HepG2 (cell line): ENCODE measurements around the gene NFIC. TPM values are rescaled to one million over a fixed set of nuclear protein-coding genes. Genes with fewer than 3 reads are reported as not detected.
A peak's percentile ranks its signal among the peaks of the same experiment; 100 is the strongest.

Experiments
- FOXK1 ChIP-seq: sonication (generic); formaldehyde crosslinking; IDR thresholded peaks from 2 replicates; pipeline ENCODE4 v1.4.0; 2020; ENCODE audit warnings: low read depth, missing genetic modification reagents, borderline replicate concordance
- MTA3 ChIP-seq: sonication (generic); formaldehyde crosslinking; IDR thresholded peaks from 2 replicates; pipeline ENCODE4 v1.4.0; 2020; ENCODE audit warnings: missing genetic modification reagents
- MXI1 ChIP-seq: IDR thresholded peaks from 3 replicates; pipeline ENCODE4 v1.6.1; 2012; ENCODE audit warnings: low read depth, low read length, inconsistent platforms, borderline replicate concordance
- NRL ChIP-seq: sonication (generic); formaldehyde crosslinking; IDR thresholded peaks from 2 replicates; pipeline ENCODE4 v1.5.0; 2020; ENCODE audit warnings: missing genetic modification reagents, mild to moderate bottlenecking, moderate library complexity, borderline replicate concordance
- PRPF4 ChIP-seq: fragments of 200-400 bp; formaldehyde crosslinking; IDR thresholded peaks from 2 replicates; pipeline ENCODE4 v1.6.1; 2016; ENCODE audit warnings: low read length, low read depth; ENCODE audit not compliant: poor library complexity, severe bottlenecking
- ZNF644 ChIP-seq: IDR thresholded peaks from 2 replicates; pipeline ENCODE4 v1.6.1; 2016; ENCODE audit warnings: low read depth
- ZNF687 ChIP-seq: sonication (generic); formaldehyde crosslinking; IDR thresholded peaks from 2 replicates; pipeline ENCODE4 v1.5.1; 2020; ENCODE audit warnings: mild to moderate bottlenecking, missing genetic modification reagents, moderate library complexity
- polyA plus RNA-seq, 8 experiments: library from polyadenylated mRNA; depleted of rRNA in 3 of 8; stranded (reverse) in 7 of 8; unstranded in 1 of 8; fragments of >200 nt; fragmentation: Illumina TruSeq in 4 of 8; extraction: Trizol in 4 of 8; gene quantifications; 2 replicates each; pipeline versions ENCODE4 v1.2.1 to v1.2.3, GENCODE V29; 2011 to 2016; ENCODE audit warnings: low read depth in 4 of 8, missing spikeins in 1 of 8, mixed read lengths in 1 of 8; ENCODE audit not compliant: insufficient read depth in 1 of 8
- total RNA-seq, 5 experiments: library from RNA; depleted of rRNA; stranded (reverse); fragments of >200 nt; fragmentation: Illumina TruSeq; extraction: Trizol; gene quantifications; 2 replicates each; pipeline ENCODE4 v1.2.3, GENCODE V29; 2016; ENCODE audit warnings: low read depth in 1 of 5
- TF ChIP-seq, protein P1 (sequence below): sonication (generic); formaldehyde crosslinking; IDR thresholded peaks from 2 replicates; pipeline ENCODE4 v1.4.0; 2020; ENCODE audit warnings: missing genetic modification reagents
- TF ChIP-seq, protein P2 (sequence below), 2 experiments: fragments of 450-650 bp in 1 of 2; sonication (generic) in 1 of 2; formaldehyde crosslinking in 1 of 2; IDR thresholded peaks; 2 replicates each; pipeline versions ENCODE4 v1.6.1 to v1.8.0; 2016 to 2022; ENCODE audit warnings: antibody characterized with exemption in 1 of 2, mild to moderate bottlenecking in 1 of 2, missing genetic modification reagents in 1 of 2
- TF ChIP-seq, protein P3 (sequence below): sonication (generic); formaldehyde crosslinking; IDR thresholded peaks from 2 replicates; pipeline ENCODE4 v1.4.0; 2020; ENCODE audit warnings: missing genetic modification reagents

NFIC gene
- total and polyA plus RNA-seq, 2 of the 13 experiments (the other 11 are each of a cell fraction or from before 2014, with no cell fraction given) = 1.3 to 2.5 TPM

- TF ChIP-seq, protein P1, sequence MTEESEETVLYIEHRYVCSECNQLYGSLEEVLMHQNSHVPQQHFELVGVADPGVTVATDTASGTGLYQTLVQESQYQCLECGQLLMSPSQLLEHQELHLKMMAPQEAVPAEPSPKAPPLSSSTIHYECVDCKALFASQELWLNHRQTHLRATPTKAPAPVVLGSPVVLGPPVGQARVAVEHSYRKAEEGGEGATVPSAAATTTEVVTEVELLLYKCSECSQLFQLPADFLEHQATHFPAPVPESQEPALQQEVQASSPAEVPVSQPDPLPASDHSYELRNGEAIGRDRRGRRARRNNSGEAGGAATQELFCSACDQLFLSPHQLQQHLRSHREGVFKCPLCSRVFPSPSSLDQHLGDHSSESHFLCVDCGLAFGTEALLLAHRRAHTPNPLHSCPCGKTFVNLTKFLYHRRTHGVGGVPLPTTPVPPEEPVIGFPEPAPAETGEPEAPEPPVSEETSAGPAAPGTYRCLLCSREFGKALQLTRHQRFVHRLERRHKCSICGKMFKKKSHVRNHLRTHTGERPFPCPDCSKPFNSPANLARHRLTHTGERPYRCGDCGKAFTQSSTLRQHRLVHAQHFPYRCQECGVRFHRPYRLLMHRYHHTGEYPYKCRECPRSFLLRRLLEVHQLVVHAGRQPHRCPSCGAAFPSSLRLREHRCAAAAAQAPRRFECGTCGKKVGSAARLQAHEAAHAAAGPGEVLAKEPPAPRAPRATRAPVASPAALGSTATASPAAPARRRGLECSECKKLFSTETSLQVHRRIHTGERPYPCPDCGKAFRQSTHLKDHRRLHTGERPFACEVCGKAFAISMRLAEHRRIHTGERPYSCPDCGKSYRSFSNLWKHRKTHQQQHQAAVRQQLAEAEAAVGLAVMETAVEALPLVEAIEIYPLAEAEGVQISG (CRISPR knock-in tag) = peak; percentile 54
- peak; percentile 81; the same call in 1 of the 2 replicates for TF ChIP-seq FOXK1 (CRISPR knock-in tag)
- TF ChIP-seq ZNF687 (CRISPR knock-in tag) = peak; percentile 56
- TF ChIP-seq NRL (CRISPR knock-in tag) = no peak
- TF ChIP-seq, protein P2, sequence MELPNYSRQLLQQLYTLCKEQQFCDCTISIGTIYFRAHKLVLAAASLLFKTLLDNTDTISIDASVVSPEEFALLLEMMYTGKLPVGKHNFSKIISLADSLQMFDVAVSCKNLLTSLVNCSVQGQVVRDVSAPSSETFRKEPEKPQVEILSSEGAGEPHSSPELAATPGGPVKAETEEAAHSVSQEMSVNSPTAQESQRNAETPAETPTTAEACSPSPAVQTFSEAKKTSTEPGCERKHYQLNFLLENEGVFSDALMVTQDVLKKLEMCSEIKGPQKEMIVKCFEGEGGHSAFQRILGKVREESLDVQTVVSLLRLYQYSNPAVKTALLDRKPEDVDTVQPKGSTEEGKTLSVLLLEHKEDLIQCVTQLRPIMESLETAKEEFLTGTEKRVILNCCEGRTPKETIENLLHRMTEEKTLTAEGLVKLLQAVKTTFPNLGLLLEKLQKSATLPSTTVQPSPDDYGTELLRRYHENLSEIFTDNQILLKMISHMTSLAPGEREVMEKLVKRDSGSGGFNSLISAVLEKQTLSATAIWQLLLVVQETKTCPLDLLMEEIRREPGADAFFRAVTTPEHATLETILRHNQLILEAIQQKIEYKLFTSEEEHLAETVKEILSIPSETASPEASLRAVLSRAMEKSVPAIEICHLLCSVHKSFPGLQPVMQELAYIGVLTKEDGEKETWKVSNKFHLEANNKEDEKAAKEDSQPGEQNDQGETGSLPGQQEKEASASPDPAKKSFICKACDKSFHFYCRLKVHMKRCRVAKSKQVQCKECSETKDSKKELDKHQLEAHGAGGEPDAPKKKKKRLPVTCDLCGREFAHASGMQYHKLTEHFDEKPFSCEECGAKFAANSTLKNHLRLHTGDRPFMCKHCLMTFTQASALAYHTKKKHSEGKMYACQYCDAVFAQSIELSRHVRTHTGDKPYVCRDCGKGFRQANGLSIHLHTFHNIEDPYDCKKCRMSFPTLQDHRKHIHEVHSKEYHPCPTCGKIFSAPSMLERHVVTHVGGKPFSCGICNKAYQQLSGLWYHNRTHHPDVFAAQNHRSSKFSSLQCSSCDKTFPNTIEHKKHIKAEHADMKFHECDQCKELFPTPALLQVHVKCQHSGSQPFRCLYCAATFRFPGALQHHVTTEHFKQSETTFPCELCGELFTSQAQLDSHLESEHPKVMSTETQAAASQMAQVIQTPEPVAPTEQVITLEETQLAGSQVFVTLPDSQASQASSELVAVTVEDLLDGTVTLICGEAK (IDR thresholded peaks at IDR 0.05) = no peak
- TF ChIP-seq, protein P2 (CRISPR knock-in tag; IDR thresholded peaks at IDR 0.05) = no peak
- TF ChIP-seq PRPF4 = no peak
- TF ChIP-seq ZNF644 (CRISPR knock-in tag) = 0 out of 2 replicates have a peak, but pooled peaks have one; percentile 9
- TF ChIP-seq, protein P3, sequence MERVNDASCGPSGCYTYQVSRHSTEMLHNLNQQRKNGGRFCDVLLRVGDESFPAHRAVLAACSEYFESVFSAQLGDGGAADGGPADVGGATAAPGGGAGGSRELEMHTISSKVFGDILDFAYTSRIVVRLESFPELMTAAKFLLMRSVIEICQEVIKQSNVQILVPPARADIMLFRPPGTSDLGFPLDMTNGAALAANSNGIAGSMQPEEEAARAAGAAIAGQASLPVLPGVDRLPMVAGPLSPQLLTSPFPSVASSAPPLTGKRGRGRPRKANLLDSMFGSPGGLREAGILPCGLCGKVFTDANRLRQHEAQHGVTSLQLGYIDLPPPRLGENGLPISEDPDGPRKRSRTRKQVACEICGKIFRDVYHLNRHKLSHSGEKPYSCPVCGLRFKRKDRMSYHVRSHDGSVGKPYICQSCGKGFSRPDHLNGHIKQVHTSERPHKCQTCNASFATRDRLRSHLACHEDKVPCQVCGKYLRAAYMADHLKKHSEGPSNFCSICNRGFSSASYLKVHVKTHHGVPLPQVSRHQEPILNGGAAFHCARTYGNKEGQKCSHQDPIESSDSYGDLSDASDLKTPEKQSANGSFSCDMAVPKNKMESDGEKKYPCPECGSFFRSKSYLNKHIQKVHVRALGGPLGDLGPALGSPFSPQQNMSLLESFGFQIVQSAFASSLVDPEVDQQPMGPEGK (CRISPR knock-in tag) = peak; percentile 73
- no peak for TF ChIP-seq MTA3 (CRISPR knock-in tag)
- TF ChIP-seq MXI1 = no peak; the same call in 2 of the 3 replicates
These were observed 47.5 kb downstream of the NFIC start (continued) for GRCh38 chr19:3413796-3414327.
